Measurements from ENCODE around the gene CTSD.

GRCh38 chr11:1733009-1733715 is 30.6 kb downstream of the CTSD start:
- TF ChIP-seq CTCF (IDR thresholded peaks at IDR 0.05) (no peak), POLR2AphosphoS5 (IDR thresholded peaks at IDR 0.05) (no peak), POLR2A (IDR thresholded peaks at IDR 0.05) (no peak)

All from breast epithelium (tissue), 3 donors.